Hematopoietic multipotent progenitor cell treated with erythropoietin and hydrocortisone succinate and interleukin-3 and kit ligand, for 17 days (in vitro differentiated cells): Measurements from ENCODE around the gene SH3PXD2B.
"Not testable (repeated sequence)": the region's sequence is repeated elsewhere in the genome, so short reads cannot be mapped to it uniquely, and the experiment has no call there.

Source experiments
- DNase-seq: peaks from one replicate; pipeline ENCODE4 v3.0.0-alpha.2; 2015; ENCODE audit warnings: low spot score

SH3PXD2B gene

GRCh38 chr5:172365948-172366608 lies 88.2 kb downstream of the SH3PXD2B start:
- no peak for DNase-seq

- DNase-seq: no peak
Observed at GRCh38 chr5:172364773-172365172, 89.6 kb downstream of the SH3PXD2B start.

GRCh38 chr5:172362755-172363154 lies 91.6 kb downstream of the SH3PXD2B start:
- DNase-seq: no peak

GRCh38 chr5:172361566-172362238 lies 92.6 kb downstream of the SH3PXD2B start:
- no peak for DNase-seq

GRCh38 chr5:172358345-172358744 lies 96.0 kb downstream of the SH3PXD2B start:
- no peak for DNase-seq

- no peak for DNase-seq
Observed at GRCh38 chr5:172356527-172356926, 97.8 kb downstream of the SH3PXD2B start.

- DNase-seq: no peak
Observed at GRCh38 chr5:172356047-172356446, 98.3 kb downstream of the SH3PXD2B start.

GRCh38 chr5:172353846-172354245 lies 100.5 kb downstream of the SH3PXD2B start:
- DNase-seq: no peak

GRCh38 chr5:172353271-172353812 lies 101.0 kb downstream of the SH3PXD2B start:
- no peak for DNase-seq

GRCh38 chr5:172352526-172352925 lies 101.8 kb downstream of the SH3PXD2B start:
- DNase-seq: not testable (repeated sequence)

GRCh38 chr5:172351240-172351778 lies 103.0 kb downstream of the SH3PXD2B start:
- DNase-seq: no peak

- no peak for DNase-seq
Observed at GRCh38 chr5:172350212-172351181, 103.8 kb downstream of the SH3PXD2B start.

GRCh38 chr5:172348733-172349132 lies 105.6 kb downstream of the SH3PXD2B start:
- not testable (repeated sequence) for DNase-seq

- DNase-seq: no peak
Observed at GRCh38 chr5:172348084-172348483, 106.2 kb downstream of the SH3PXD2B start.

- no peak for DNase-seq
Observed at GRCh38 chr5:172347496-172348052, 106.8 kb downstream of the SH3PXD2B start.

GRCh38 chr5:172345881-172346280 lies 108.4 kb downstream of the SH3PXD2B start:
- no peak for DNase-seq

GRCh38 chr5:172344855-172345409 lies 109.4 kb downstream of the SH3PXD2B start:
- DNase-seq: no peak

GRCh38 chr5:172343741-172344140 lies 110.6 kb downstream of the SH3PXD2B start:
- no peak for DNase-seq

GRCh38 chr5:172342918-172343317 lies 111.4 kb downstream of the SH3PXD2B start:
- DNase-seq: no peak

- DNase-seq: no peak
Observed at GRCh38 chr5:172339264-172340180, 114.8 kb downstream of the SH3PXD2B start.
